Epidermal melanocyte (primary cell): ENCODE data around the gene SPAG17.

Experiments used
- DNase-seq: peaks from one replicate; pipeline ENCODE4 v3.0.0; 2011; ENCODE audit warnings: low spot score; ENCODE audit not compliant: insufficient read length

Gene SPAG17

DNA sequence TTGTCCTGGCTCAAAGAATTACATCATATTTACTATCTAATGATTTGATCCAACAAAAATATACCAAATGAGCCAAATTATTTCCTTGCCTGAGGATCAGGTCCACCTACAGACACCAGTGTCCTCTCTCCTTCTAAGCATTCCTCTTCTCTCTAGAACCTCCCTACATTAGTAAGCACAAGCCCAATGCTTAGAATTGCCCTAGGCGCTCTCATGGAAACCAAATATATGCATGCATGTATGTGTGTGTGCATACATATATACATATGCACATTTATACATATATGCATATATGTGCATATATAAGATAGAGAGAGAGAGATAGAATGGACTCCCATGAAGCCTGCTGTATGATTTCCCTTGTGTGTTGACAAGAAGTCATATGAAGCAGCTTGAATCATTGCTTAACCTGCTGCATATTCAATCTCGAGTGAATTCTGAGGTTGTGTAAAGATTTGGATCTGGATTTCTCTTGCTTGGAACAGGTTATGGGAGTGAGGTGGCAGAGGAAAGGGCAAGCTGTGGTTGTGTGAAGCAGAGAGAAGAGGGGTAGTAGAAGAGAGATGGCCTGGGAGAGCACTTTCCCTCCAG lies 66.1 kb downstream of the SPAG17 start:
- DNase-seq, result no peak

DNA sequence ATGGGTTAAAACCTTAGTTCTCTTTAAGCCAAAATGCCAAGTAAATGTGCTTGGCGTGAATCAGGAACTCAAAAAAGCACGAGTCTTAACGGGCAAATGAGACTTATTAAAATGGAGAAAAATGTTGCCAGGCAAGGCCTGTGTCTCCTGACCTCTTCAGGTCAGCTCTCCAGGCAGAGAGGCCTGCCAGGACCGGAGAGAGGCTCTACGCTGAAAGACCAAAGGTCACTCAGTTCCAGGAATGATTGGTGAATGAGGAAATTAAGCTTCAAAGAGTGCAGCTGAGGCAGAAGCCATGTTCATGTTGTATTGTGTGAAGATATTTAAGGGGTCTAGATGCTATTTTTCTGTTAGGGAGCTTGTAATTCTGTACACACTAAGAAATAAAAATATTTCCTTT lies 66.6 kb downstream of the SPAG17 start:
- DNase-seq, result no peak

DNA sequence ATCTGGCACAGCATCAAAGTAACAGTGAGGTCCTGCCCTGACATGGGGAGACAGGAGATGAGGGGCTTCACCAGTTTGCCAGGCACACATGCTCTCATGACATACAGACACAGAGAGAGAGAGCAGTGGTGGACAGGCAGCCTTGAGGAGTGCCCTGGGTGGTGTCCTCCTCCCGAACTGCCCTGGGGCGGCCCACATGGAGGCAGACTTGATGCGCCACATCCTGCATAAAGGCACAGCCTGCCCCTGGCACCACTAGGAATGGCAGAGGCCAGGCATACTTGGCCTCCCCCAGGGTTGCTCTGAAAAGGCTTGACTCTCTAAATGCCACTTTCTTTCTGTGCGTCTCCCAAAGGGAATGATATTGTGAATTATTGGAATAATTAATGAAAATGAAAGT lies 67.5 kb downstream of the SPAG17 start:
- DNase-seq, result no peak

DNA sequence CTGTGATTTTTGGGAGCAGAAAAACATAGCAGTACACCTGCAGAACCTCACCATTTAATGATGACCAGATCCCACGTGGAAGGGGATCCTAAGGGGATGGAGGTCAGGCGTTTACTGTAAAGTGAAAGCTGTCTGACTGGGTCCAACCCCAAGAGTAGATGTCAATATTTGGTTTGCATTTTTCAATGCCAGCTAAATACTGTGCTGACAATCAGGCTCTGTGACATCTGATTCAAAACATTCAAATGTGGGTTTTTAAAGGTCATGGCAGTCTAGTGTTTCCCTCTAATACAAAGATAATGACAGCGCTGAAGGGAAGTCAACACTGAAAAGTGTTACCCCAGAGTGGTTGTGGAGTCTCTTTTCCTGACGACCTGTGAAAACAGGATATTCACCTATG lies 68.1 kb downstream of the SPAG17 start:
- no peak for DNase-seq

DNA sequence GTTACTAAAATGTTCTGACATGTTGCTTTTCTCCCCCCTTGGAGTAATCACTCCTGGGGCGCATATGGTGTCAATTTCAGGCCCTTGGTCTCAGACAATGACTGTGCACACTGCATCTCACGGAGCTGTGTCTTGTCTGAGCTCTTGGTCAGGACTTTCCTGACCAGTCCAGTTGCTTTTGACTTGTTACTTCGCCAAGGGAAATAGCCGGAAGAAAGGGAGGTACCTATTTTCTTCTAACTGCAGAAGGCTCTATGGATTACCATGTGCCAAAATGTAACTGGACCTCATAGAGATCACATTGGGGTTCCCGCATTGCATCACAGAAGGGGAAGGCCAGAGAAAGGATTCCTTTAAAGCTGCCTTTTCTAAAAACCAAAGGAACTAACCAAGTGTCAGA lies 68.6 kb downstream of the SPAG17 start:
- no peak for DNase-seq

DNA sequence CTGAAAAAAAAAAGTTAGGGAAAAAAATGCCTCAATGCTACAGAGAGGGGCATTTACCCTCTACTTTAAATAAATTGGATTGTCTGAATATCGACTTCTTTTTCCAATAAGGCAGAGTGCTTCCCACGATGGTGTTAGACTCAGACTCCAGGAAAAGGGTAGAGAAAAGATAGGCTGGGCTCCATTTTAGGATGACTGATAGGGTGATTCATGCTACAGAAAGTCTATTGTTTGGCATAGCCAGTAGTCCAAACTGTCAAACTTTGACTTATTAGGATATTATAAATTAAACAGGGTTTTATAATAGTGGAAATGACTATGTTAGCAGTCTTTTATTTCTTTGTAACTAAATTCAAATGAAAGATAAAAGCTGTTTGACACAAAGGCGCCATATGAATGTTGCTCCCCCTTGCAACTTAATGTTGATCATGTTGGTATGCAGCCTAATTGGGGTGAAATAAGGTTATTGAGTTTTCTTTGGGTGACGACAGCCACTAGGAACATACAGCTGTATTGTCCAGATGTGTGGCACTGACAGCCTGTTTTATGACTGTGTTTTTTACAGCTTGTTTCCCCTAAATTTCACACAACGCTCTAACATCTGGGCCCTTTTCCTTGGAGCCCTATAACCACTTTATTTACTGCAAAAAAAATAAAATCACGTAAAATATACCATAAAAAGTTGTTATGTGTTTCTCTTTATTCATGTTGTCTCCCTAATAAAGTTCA lies 69.3 kb downstream of the SPAG17 start:
- no peak for DNase-seq

DNA sequence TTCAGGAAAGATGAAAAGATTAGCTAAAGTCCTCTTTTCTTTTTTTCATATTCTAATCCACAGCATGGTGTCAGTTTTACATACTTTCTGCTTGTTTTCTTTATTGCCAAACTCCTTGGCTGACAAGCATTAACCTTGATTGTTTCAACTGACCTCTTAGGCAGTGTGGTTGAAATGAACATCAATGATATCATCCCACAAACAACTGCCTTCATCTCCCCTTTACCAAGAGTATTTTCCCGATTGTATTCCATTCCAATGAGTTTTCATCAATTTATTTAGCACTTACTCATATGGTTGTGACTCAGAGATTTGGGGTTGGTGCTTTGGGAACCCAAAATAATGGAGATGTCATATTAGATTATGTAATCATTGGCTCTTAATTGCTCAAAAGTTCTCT lies 71.8 kb downstream of the SPAG17 start:
- no peak for DNase-seq

DNA sequence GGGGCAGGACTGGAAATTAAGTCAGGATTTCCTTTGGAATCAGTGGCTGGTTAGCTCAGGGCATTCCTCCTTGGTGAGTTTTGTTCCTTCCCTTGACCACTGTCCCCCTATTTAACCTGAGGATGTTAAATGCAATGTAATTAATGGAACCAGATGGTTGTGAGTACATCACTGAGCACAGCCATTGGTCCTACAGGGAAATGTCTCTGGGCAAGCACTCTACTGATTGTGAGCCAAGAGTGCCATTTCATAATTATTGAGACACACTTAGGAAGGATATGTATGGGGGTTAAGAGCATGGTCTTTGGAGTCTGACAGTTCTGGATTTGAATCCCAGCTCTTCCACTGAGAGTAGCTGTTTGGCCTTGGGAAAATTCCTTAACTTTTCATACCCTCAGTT lies 74.4 kb downstream of the SPAG17 start:
- DNase-seq, result no peak

DNA sequence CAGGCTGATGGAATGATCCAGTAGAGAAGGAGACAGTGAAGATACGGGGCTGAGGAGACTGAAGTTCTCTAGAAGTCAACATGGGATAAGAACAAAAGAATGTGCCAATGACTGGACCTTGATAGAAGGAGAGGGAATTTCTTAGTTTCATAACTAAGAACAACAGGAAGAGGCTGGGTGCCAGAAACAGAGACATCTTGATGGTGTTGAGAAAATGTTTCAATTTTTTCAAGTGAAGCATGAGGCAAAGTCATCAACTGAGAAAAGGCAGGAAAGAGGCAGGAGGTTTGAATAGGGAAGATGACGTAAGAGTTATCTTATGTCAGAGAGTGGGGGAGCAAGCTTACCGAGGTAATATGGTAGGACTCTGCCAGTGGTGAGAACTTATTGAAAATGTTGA lies 80.1 kb downstream of the SPAG17 start:
- no peak for DNase-seq

DNA sequence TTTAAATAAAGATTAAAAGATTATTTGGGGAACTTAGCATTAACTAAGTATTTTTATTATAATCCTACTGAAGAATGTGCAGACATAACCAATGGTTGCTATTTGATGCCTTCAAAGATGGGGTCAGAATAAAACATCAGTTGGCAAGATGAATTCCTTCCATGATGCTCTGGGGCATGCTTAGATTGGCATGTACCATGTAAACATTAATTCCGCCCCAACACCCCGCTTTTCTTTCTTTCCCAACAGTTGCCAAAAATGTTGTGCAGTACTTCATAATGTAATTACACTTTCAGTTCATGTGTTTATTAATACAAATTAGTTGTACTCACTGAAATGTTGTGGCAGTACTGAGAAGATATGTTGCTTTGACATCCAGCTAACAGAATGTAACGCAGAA lies 82.6 kb downstream of the SPAG17 start:
- DNase-seq, result no peak

DNA sequence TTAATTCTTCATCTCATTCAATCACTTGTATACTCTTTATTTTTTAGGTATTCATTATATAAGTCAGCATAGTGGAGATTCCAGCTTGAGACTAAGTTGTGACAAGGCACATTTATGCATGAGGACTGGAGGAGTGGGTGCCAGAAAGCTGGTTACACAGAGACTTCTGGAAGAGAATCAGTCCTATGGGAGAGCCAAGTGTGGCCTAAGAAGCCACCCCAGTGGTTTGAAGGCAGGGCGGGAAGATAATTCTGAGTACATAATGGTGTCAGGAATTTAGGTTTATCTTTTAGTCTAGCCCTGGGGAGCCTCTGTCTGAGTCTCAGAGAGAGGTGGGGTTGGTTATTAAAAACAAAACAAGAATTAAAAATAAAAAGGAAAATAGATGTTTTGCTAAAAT lies 83.0 kb downstream of the SPAG17 start:
- DNase-seq, result no peak

DNA sequence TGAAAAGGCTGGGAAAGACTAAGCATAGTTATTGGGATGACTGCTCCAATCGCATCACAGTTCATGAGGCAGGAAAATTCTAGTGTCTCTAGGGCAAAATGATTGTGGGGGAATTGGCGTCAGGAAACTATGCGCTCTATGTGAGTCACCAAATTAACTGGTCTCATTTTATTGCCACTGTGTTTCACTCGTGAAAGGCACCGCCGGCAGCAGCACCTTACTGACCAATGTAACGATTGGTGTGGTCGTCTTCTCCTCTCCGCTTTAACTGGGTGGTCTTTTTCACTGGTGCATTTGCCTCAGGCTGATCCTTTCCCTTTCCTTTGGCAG lies 83.5 kb downstream of the SPAG17 start:
- DNase-seq, result no peak

DNA sequence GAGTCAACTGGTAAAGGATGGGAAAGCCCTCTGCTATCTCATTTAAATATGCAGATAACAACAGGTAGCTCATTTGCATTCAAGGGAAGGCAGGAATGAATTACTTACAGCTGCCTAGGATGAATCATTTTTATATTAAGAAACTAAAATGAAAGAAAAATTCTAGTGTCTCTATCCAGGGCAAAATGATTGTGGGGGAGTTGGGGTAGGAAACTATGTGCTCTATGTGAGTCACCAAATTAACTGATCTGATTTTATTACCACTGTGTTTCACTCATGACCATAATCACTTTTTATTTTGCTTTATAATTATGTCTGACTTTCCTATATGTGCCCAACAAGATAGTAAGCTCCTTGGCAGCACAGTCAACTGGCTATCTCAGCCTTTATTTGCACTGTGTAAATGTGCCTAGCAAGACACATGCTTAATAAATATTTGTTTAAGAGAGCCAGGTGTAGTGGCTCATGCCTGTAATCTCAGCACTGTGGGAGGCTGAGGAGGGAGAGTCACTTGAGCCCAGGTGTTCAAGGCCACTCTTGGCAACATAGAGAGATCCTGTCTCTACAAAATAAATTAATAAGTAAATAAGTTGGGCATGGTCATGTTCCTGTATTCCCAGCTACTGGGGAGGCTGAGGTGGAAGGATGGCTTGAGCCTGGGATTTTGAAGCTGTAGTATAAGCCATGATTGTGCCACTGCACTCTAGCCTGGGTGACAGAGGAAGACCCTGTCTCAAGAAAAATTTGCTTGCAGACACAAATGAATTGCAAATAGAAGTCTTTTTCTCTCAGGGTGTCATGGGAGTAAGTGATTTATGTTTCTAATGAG lies 84.1 kb downstream of the SPAG17 start:
- no peak for DNase-seq

DNA sequence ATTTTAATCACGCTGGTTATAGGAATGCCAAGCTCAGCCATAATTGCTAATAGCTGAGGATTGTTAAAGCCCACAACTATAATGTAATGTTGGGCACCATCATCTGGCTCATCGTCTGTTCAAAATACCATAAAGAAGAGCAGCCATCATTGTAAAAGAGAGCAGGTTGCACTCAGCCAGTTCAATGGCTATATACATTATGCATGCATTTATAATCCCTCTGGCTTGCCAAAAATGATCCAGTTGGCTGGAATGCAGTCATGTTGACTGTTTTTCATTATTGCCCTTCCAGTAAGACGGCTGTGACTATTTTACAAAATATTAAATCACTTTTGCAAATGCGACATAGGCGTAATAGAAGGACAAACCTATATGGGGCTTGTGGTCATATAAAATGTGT lies 85.3 kb downstream of the SPAG17 start:
- no peak for DNase-seq

DNA sequence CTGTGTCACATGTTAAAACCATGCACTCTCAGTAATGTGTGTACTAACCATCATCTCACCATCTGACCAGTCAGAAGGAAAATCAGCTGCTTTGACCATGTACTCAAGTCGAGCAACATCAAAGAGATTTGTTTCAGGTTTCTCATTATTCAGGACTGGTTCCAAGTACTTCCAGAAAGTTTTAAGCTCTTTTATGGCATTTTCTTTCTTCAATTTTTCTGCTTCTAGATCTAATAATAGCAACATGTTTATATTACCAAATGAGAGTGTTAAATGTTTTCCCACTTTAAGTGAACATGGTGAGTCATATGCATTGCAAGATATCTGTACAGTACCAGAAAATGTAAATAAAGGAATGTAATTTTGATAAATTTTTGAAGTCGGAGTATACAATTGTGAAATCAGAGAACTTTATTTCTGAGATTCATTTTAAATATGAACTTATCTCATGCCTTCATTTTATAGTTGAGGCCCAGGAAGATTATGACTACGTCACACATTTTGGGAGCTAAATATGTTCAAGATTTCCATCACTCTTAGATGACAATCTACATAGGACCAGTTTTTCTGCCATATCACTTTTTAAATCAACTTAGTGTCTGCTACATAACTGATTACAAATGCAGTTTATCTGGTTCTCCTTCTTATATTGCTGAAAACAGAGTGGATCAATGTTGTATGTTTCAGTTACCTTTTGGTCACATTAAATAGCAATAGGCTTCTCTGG lies 87.2 kb downstream of the SPAG17 start:
- DNase-seq, result no peak

DNA sequence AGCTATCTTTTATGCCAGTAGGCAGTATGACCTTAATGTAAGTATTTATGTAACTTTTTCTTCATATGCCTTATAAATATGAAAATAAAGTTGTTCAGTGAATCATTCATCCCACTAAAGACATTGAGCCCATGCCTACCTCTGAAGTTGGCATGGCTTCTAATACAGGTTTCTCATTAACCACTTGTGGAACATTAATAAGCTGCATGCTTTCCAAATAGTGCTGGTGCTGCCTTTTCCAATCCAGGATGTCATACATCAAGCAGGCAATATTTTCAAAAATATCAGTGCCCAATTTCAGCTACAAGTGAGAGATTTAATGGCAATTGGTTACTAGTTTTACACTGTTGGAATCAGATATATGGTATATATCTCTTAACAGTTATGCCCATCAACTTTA lies 92.0 kb downstream of the SPAG17 start:
- DNase-seq, result no peak

DNA sequence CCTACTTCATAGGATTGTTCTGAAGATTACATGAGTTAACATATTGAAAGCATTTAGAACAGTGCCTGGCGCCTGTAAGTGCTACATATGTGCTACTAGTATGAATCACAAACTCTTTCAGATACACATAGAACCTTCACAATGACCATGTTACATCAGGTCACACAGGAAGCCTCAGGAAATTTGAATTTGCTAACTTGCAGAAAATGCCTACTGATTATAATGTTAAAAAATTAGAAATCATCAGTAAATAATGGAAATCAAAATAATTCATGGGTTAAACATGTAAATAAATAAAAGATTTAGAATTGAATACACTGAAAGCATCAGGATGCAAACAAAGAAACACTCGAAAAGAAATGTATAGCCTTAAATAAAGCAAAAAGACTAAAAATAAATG lies 94.9 kb downstream of the SPAG17 start:
- no peak for DNase-seq

DNA sequence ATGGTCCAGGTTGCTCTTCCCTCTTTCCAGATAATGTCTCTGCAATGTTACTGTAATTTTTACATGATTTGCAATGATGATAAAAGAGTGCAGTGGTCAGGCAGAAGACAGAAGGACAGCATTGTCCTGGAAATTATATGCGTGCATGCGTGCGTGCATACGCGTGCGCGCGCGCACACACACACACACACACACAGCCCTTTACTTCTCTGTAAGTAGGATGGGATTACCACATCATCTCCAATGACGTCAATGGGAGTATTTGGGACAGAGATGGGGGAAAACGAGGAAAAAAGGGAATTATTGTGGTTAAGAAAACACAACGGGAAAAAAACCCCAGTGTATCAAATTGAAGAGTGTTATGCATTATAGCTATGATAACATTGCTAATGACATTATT lies 99.7 kb downstream of the SPAG17 start:
- no peak for DNase-seq

DNA sequence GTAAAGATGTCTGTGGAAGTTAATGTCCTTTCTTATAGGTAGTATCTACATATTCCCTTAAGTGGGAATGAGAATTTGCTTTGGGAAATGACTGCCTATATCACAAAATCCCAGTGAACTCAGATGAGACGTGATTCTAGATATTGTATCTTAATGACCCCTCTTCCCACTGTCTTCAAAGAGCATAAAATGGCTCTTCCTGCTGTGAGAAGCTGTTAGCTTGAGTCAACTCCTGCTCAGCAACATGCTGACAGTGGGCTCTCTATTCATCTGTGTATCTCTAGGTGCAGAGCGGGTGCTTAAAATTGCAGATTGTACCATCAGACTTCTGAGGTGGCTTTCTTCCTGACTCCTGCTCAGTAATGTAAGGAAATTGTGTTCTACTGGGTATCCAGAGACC lies 100.6 kb downstream of the SPAG17 start:
- DNase-seq, result no peak

DNA sequence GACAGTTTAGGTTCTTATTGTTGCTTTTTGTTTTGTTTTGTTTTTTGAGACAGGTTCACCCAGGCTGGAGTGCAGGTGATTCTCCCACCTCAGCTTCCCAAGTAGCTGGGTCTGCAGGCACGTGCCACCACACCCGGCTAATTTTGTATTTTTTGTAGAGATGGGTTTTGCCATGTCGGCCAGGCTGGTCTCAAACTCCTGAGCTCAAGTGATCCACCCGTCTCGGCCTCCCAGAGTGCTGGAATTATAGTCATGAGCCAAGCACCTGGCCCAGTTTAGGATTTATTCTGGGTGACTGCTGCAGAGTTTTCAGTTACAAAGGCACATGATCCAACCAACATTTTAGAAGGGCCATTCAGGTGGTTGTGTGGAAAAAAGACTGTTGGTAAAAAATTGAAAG lies 102.0 kb downstream of the SPAG17 start:
- no peak for DNase-seq

DNA sequence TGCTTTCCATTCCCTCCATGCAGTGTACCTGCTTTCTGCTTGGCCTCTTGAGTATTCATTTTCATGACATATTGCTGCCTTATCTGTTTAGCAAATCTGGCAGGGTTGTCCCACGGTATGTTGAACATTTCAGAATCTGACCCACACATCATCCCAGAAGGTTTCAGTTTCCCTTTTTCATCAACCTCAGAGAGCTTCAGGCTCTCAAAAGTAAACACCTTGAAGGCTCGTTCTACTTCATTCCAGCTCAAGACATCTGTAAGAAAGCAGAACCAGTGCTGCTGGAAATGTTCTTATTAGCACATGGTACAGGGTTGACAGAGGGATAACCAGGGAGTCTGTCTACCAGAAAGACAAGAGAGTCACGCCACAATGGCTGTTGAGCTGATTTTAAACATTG lies 103.6 kb downstream of the SPAG17 start:
- DNase-seq, result no peak
